HG03575 (cell line): ENCODE measurements around the gene ULK4.

Experiments
- ATAC-seq: cut with Tn5 transposase; IDR thresholded peaks from one replicate; pipeline ENCODE4 v1.9.1; 2021; ENCODE audit not compliant: unreplicated experiment, insufficient number of reproducible peaks, low FRiP score; ENCODE audit errors: extremely low read depth

Gene ULK4

GRCh38 chr3:41963823-41964222, 1.9 kb upstream of the ULK4 start:
- no peak for ATAC-seq

GRCh38 chr3:41960826-41961750, 815 bp downstream of the ULK4 start:
- peak; percentile 4 for ATAC-seq

- no peak for ATAC-seq
Observed at GRCh38 chr3:41956574-41956973, 5.3 kb downstream of the ULK4 start.

- no peak for ATAC-seq
Observed at GRCh38 chr3:41955192-41955591, 6.7 kb downstream of the ULK4 start.

- no peak for ATAC-seq
Observed at GRCh38 chr3:41943311-41943843, 18.5 kb downstream of the ULK4 start.

- ATAC-seq, result no peak
Observed at GRCh38 chr3:41940393-41940792, 21.5 kb downstream of the ULK4 start.

GRCh38 chr3:41936384-41936783, 25.5 kb downstream of the ULK4 start:
- no peak for ATAC-seq

GRCh38 chr3:41933154-41933676, 28.7 kb downstream of the ULK4 start:
- no peak for ATAC-seq

- no peak for ATAC-seq
Observed at GRCh38 chr3:41932464-41932863, 29.4 kb downstream of the ULK4 start.

GRCh38 chr3:41920406-41920965, 41.4 kb downstream of the ULK4 start:
- no peak for ATAC-seq

- ATAC-seq, result no peak
Observed at GRCh38 chr3:41915353-41915752, 46.5 kb downstream of the ULK4 start.

GRCh38 chr3:41912280-41912679, 49.6 kb downstream of the ULK4 start:
- ATAC-seq, result no peak

- ATAC-seq, result no peak
Observed at GRCh38 chr3:41907330-41908073, 54.4 kb downstream of the ULK4 start.

GRCh38 chr3:41900265-41900664, 61.6 kb downstream of the ULK4 start:
- no peak for ATAC-seq

GRCh38 chr3:41898631-41899030, 63.3 kb downstream of the ULK4 start:
- ATAC-seq, result no peak

- no peak for ATAC-seq
Observed at GRCh38 chr3:41893977-41894376, 67.9 kb downstream of the ULK4 start.

- no peak for ATAC-seq
Observed at GRCh38 chr3:41888368-41889076, 73.4 kb downstream of the ULK4 start.

GRCh38 chr3:41882956-41883355, 78.9 kb downstream of the ULK4 start:
- ATAC-seq, result no peak
